PFSK-1 (cell line): ENCODE data around the gene SKIC2.

Experiments used
- FOXP2 ChIP-seq: optimal IDR thresholded peaks from 2 replicates; pipeline ENCODE3; 2011; ENCODE audit warnings: borderline replicate concordance, control low read depth, inconsistent platforms; ENCODE audit not compliant: insufficient read depth; ENCODE audit errors: extremely low read length, extremely low read depth
- POLR2AphosphoS5 ChIP-seq: IDR thresholded peaks from 2 replicates; pipeline ENCODE4 v1.6.1; 2012; ENCODE audit warnings: low read depth, mild to moderate bottlenecking, control low read depth, low read length, moderate library complexity
- REST ChIP-seq, 2 experiments: IDR thresholded peaks; 2 replicates each; pipeline versions ENCODE4 v1.6.1 to v1.8.0; 2011 to 2012; ENCODE audit warnings: low read depth in 2 of 2, low read length in 2 of 2, control low read depth in 1 of 2, inconsistent platforms in 1 of 2, mild to moderate bottlenecking in 1 of 2, moderate library complexity in 1 of 2; ENCODE audit not compliant: insufficient read depth in 1 of 2
- SIN3A ChIP-seq: IDR thresholded peaks from 2 replicates; pipeline ENCODE4 v1.6.1; 2012; ENCODE audit warnings: mild to moderate bottlenecking, low read length, moderate library complexity, borderline replicate concordance; ENCODE audit not compliant: insufficient read depth
- TAF1 ChIP-seq: IDR thresholded peaks from 2 replicates; pipeline ENCODE4 v1.6.1; 2012; ENCODE audit warnings: low read length, control low read depth, borderline replicate concordance; ENCODE audit not compliant: insufficient read depth

SKIC2 gene

GRCh38 chr6:31935823-31936222 is 23.2 kb upstream of the SKIC2 start:
- TF ChIP-seq FOXP2 (no peak), TAF1 (no peak), SIN3A (no peak), POLR2AphosphoS5 (no peak), REST (IDR thresholded peaks at IDR 0.05; ENCODE audit: insufficient read depth in 1 of 2, low read depth in 2 of 2, low read length in 2 of 2) (no peak)

DNA sequence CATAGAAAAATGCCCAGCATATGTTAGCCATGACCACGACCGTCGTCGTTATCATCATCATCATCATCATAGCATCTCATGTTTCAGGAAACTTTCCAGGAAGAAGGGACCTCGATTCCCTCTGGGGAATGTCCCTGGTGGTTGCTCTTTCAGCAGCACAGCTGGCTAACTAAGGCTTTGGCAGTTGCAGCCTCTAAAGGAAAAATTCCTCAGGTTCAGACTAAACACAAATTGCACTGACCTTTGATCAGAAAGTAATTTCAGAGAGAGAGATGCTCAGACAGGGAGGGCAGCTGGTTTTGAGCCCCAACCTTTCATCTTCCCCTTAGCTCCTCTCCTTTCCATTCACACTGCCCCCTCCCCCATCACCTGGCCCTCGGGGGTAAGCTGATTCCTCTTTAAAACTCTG is 18.7 kb upstream of the SKIC2 start:
- TF ChIP-seq TAF1 = no peak
- no peak for TF ChIP-seq SIN3A
- no peak for TF ChIP-seq POLR2AphosphoS5
- TF ChIP-seq REST (IDR thresholded peaks at IDR 0.05; ENCODE audit: insufficient read depth in 1 of 2, low read depth in 2 of 2, low read length in 2 of 2) = no peak
- TF ChIP-seq FOXP2 = no peak

GRCh38 chr6:31943742-31944141 is 15.2 kb upstream of the SKIC2 start:
- TF ChIP-seq SIN3A (no peak), FOXP2 (no peak), TAF1 (no peak), REST (IDR thresholded peaks at IDR 0.05; ENCODE audit: insufficient read depth in 1 of 2, low read depth in 2 of 2, low read length in 2 of 2) (no peak), POLR2AphosphoS5 (no peak)

- TF ChIP-seq FOXP2 = no peak
- TF ChIP-seq POLR2AphosphoS5 = no peak
- no peak for TF ChIP-seq REST (IDR thresholded peaks at IDR 0.05; ENCODE audit: insufficient read depth in 1 of 2, low read depth in 2 of 2, low read length in 2 of 2)
- no peak for TF ChIP-seq TAF1
- no peak for TF ChIP-seq SIN3A
Observed at GRCh38 chr6:31945154-31945506, 13.8 kb upstream of the SKIC2 start.
